Measurements from ENCODE around the gene ARHGAP9.

- TF ChIP-seq ZNF274 (IDR thresholded peaks at IDR 0.05; ENCODE audit: low read depth, low read length), result no peak
- TF ChIP-seq YY1 (IDR thresholded peaks at IDR 0.05; ENCODE audit: insufficient read depth, insufficient read length), result no peak
- TF ChIP-seq SUZ12 (IDR thresholded peaks at IDR 0.05; ENCODE audit: extremely low read depth, insufficient read depth, insufficient read length), result no peak
Observed at GRCh38 chr12:57479043-57479375, 657 bp downstream of the ARHGAP9 start.
